Chondrocyte (in vitro differentiated cells): ENCODE results near the gene FSIP1. TPM values are rescaled to one million over a fixed set of nuclear protein-coding genes. Genes with fewer than 3 reads are reported as not detected.

Source experiments
- DNase-seq: peaks from one replicate; pipeline ENCODE4 v3.0.0; 2021; ENCODE audit warnings: mixed read lengths, low spot score
- H3K27ac Mint-ChIP-seq: one replicate; pipeline ENCODE4 v1.8.0; 2021; ENCODE audit warnings: mild to moderate bottlenecking, moderate library complexity, mixed read lengths; ENCODE audit not compliant: unreplicated experiment
- H3K27me3 Mint-ChIP-seq: 2 replicates; pipeline ENCODE4 v1.8.0; 2021; ENCODE audit warnings: low read depth, mixed read lengths
- H3K36me3 Mint-ChIP-seq: 2 replicates; pipeline ENCODE4 v1.8.0; 2021; ENCODE audit warnings: low read depth, mixed read lengths
- H3K4me1 Mint-ChIP-seq: 2 replicates; pipeline ENCODE4 v1.8.0; 2021; ENCODE audit warnings: low read depth, mild to moderate bottlenecking, mixed read lengths
- H3K4me3 Mint-ChIP-seq: one replicate; pipeline ENCODE4 v1.8.0; 2021; ENCODE audit warnings: mild to moderate bottlenecking, moderate library complexity, mixed read lengths; ENCODE audit not compliant: unreplicated experiment
- H3K9me3 Mint-ChIP-seq: 2 replicates; pipeline ENCODE4 v1.8.0; 2021; ENCODE audit warnings: low read depth, mixed read lengths
- total RNA-seq: library from RNA; stranded (reverse); gene quantifications from 3 replicates; pipeline ENCODE4 v1.2.1, GENCODE V29; 2021
- TF ChIP-seq, protein P1 (sequence below): fragments of 200-600 bp; sonication (generic); IDR thresholded peaks from 2 replicates; pipeline ENCODE4 v1.5.0; 2021; ENCODE audit warnings: antibody characterized with exemption, mild to moderate bottlenecking, moderate library complexity

FSIP1 gene
- total RNA-seq, 1 donor from 2014 or later, result 0.40 TPM

DNA sequence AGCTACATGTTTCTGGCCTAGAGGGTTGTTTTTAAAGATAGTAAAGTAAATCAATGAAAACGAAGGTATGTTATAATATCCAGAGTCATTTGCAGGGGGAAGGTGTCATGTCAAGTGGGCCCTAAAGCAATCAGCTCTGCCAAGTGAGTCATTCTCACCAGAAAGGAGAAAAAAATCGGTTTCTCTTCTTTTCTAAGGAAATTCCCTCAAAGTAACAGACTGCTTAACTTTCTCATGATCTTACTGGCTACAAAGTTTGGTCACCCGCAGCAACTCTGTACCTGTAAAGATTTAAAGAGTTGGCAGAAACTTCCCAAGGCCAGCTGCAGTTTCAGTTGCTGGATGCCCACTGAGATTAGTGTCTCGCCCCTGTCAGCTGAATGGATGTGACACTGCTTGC, 5.5 kb upstream of the FSIP1 start:
- H3K4me3 Mint-ChIP-seq, result no peak overlapping the region
- DNase-seq, result no peak
- no peak overlapping the region for H3K27ac Mint-ChIP-seq
- H3K4me1 Mint-ChIP-seq, result peaks cover 67% of the 10 kb centered on the region
- H3K27me3 Mint-ChIP-seq, result no peaks in the 10 kb centered on the region
- no peaks in the 10 kb centered on the region for H3K36me3 Mint-ChIP-seq
- TF ChIP-seq, protein P1, sequence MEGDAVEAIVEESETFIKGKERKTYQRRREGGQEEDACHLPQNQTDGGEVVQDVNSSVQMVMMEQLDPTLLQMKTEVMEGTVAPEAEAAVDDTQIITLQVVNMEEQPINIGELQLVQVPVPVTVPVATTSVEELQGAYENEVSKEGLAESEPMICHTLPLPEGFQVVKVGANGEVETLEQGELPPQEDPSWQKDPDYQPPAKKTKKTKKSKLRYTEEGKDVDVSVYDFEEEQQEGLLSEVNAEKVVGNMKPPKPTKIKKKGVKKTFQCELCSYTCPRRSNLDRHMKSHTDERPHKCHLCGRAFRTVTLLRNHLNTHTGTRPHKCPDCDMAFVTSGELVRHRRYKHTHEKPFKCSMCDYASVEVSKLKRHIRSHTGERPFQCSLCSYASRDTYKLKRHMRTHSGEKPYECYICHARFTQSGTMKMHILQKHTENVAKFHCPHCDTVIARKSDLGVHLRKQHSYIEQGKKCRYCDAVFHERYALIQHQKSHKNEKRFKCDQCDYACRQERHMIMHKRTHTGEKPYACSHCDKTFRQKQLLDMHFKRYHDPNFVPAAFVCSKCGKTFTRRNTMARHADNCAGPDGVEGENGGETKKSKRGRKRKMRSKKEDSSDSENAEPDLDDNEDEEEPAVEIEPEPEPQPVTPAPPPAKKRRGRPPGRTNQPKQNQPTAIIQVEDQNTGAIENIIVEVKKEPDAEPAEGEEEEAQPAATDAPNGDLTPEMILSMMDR, result no peak
- no peaks in the 10 kb centered on the region for H3K9me3 Mint-ChIP-seq

DNA sequence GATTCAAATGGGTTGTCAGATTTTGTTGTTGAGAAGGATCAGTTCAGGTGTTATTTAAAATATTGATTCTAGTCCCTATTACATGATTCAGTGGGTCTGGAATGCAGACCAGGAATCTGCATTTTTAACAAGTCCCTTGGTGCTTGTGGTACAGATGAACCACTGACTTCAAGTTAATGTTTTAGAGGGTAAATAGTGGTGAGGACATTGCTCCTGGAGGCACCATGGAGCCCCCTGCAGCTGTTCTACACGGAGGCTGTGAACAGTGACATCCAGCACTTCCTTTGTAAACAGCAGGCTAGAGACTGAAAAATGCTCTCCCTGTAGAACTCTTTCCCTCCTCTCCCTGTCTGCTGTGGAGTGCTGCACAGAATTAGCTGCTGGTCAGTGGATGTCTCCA, 4.8 kb upstream of the FSIP1 start:
- Mint-ChIP-seq H3K27ac (no peak overlapping the region), H3K27me3 (no peaks in the 10 kb centered on the region), H3K4me3 (no peak overlapping the region), H3K9me3 (no peaks in the 10 kb centered on the region), H3K4me1 (peaks cover 62% of the 10 kb centered on the region), H3K36me3 (no peaks in the 10 kb centered on the region)
- TF ChIP-seq, protein P1, result no peak
- DNase-seq, result no peak

DNA sequence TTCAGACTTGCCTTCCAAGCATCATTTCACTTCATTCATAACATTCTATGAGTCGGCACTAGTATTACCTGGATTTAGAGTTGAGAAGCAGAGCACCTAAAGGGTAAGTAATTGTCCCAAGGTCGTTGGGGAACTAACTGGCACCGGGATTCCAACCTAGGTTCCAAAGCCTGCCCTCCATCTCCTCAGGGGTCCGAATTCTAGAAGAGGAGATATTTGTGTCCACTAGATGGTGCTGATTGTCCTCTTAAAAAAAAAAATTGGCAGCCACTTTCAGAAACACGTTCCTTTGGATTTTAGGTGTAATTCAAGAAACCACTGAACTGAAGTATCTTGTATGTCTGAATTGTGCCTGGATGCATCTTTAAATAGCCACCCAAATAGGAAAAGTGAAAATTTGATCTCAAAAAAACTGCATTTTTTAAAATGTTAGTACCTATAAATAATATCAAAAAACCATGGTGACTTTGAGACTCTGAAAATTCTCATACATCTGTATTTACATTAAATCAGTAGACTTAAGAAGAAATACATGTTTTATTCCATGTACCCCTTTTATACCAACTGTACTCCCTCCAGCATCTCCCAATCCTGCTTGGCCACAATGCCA, 3.9 kb upstream of the FSIP1 start:
- H3K36me3 Mint-ChIP-seq, result no peaks in the 10 kb centered on the region
- H3K4me3 Mint-ChIP-seq, result no peak overlapping the region
- peaks cover 60% of the 10 kb centered on the region for H3K4me1 Mint-ChIP-seq
- TF ChIP-seq, protein P1, result peak; percentile 89
- H3K27ac Mint-ChIP-seq, result peak overlapping the region; percentile 14
- DNase-seq, result no peak
- no peaks in the 10 kb centered on the region for H3K9me3 Mint-ChIP-seq
- H3K27me3 Mint-ChIP-seq, result no peaks in the 10 kb centered on the region

DNA sequence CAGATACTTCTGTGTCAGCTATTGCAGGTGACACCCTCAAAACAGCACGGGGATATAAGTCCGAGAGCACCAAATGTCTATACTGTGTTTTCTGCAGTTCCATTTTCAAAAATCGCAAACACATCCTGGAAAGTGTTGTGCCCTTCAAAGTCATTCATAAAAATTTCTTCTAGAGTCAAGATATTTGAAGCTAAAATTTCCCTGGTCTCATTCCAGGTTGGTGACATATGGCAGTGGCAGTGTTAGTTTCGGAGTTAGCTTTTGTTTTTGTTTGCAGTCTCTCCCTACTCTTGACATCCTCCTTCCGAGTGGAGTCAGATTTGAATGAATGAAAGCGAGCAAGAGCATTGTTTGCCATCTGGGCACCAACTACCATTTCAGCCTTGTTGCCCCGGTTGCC, 3.2 kb upstream of the FSIP1 start:
- TF ChIP-seq, protein P1, result no peak
- Mint-ChIP-seq H3K9me3 (no peaks in the 10 kb centered on the region), H3K4me1 (peaks cover 60% of the 10 kb centered on the region), H3K27me3 (no peaks in the 10 kb centered on the region), H3K36me3 (no peaks in the 10 kb centered on the region), H3K27ac (no peak overlapping the region), H3K4me3 (no peak overlapping the region)
- no peak for DNase-seq

DNA sequence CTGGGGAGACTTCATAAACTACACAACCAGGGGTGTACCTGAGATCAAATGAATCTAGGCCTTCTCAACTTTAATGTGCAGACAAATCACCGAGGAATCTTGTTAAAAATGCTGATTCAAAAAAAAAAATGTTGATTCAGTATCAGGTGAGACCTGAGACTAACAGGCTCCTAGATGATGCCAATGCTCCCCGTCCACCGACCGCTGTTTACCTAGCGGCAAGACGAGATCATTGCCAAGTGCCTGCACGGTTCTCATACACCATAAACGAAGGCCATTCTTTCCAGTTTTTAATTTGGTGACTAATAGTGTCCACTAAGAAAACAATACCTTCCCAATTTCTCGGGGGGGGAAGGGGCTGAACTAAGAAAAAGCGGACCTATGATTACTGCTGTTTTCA, 2.5 kb upstream of the FSIP1 start:
- Mint-ChIP-seq H3K4me3 (no peak overlapping the region), H3K9me3 (no peaks in the 10 kb centered on the region), H3K4me1 (peaks cover 60% of the 10 kb centered on the region), H3K36me3 (no peaks in the 10 kb centered on the region), H3K27ac (no peak overlapping the region), H3K27me3 (no peaks in the 10 kb centered on the region)
- TF ChIP-seq, protein P1, result no peak
- no peak for DNase-seq
